ENCODE results near the gene PIGU.
A peak's percentile ranks its signal among the peaks of the same experiment; 100 is the strongest.
"Not testable (repeated sequence)": the region's sequence is repeated elsewhere in the genome, so short reads cannot be mapped to it uniquely, and the experiment has no call there.

Gene PIGU

GRCh38 chr20:34618676-34619075 is 58.2 kb downstream of the PIGU start:
- DNase-seq: no peak

GRCh38 chr20:34616913-34617312 is 60.0 kb downstream of the PIGU start:
- not testable (repeated sequence) for DNase-seq

- no peak for DNase-seq
Observed at GRCh38 chr20:34615477-34615876, 61.4 kb downstream of the PIGU start.

- not testable (repeated sequence) for DNase-seq
Observed at GRCh38 chr20:34611976-34612375, 64.9 kb downstream of the PIGU start.

- no peak for DNase-seq
Observed at GRCh38 chr20:34607066-34607465, 69.8 kb downstream of the PIGU start.

GRCh38 chr20:34604980-34605788 is 71.7 kb downstream of the PIGU start:
- DNase-seq: no peak

GRCh38 chr20:34600892-34601653 is 75.8 kb downstream of the PIGU start:
- DNase-seq: no peak

- no peak for DNase-seq
Observed at GRCh38 chr20:34595377-34596184, 81.3 kb downstream of the PIGU start.

GRCh38 chr20:34586488-34587163 is 90.3 kb downstream of the PIGU start:
- DNase-seq: no peak

GRCh38 chr20:34585019-34585418 is 91.9 kb downstream of the PIGU start:
- DNase-seq: no peak

- no peak for DNase-seq
Observed at GRCh38 chr20:34583544-34583943, 93.3 kb downstream of the PIGU start.

GRCh38 chr20:34582911-34583310 is 94.0 kb downstream of the PIGU start:
- DNase-seq: no peak

- DNase-seq: no peak
Observed at GRCh38 chr20:34582221-34582620, 94.7 kb downstream of the PIGU start.

- DNase-seq: no peak
Observed at GRCh38 chr20:34581341-34582184, 95.3 kb downstream of the PIGU start.

GRCh38 chr20:34579979-34580940 is 96.6 kb downstream of the PIGU start:
- no peak for DNase-seq

GRCh38 chr20:34579191-34579978 is 97.5 kb downstream of the PIGU start:
- DNase-seq: peak; percentile 77

- no peak for DNase-seq
Observed at GRCh38 chr20:34578521-34578920, 98.4 kb downstream of the PIGU start.

GRCh38 chr20:34578025-34578424 is 98.9 kb downstream of the PIGU start:
- no peak for DNase-seq

GRCh38 chr20:34577061-34577460 is 99.8 kb downstream of the PIGU start:
- no peak for DNase-seq

GRCh38 chr20:34575756-34576155 is 101.1 kb downstream of the PIGU start:
- DNase-seq: no peak

Data from amniotic stem cell (primary cell).